ENCODE measurements around the gene REX1BD. TPM values are rescaled to one million over a fixed set of nuclear protein-coding genes. Genes with fewer than 3 reads are reported as not detected.

Gene REX1BD
- total and polyA plus RNA-seq, 2 donors (not counting 1 experiment from before 2014, with no cell fraction given) = 90.9 to 164 TPM

DNA sequence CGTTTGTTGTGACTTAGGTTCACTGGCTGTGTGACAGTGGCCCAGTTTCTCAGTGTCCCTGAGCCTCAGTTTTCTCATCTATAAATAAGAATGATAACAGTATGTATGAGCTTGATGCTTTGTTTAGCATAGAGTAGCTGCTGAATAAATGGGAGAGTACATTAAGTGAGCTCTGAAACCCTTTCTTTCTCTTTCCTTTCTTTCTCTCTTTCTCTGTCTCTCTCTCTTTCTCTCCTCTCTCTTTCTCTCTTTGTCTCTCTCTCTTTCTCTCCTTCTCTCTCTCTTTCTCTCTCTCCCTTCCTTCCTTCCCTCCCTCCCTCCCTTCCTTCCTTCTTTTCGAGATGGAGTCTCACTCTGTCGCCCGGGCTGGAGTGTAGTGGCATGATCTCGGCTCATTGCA lies 28.9 kb upstream of the REX1BD start:
- H4K20me1 ChIP-seq (ENCODE audit: control insufficient read depth, insufficient read depth, low read length, poor library complexity, severe bottlenecking) = no peaks in the 10 kb centered on the region
- peaks cover 21% of the 10 kb centered on the region for H3K79me2 ChIP-seq (ENCODE audit: control insufficient read depth, insufficient read depth, low read length)
- H3K4me1 Mint-ChIP-seq = peaks cover 21% of the 10 kb centered on the region
- no peak overlapping the region for H3K4me2 ChIP-seq (replicated peaks; ENCODE audit: low read depth, low read length, poor library complexity, severe bottlenecking)
- H3K9me3 Mint-ChIP-seq (ENCODE audit: insufficient read depth) = no peaks in the 10 kb centered on the region
- POLR2A ChIA-PET = interaction anchor here (1.5 to 4.0 kb wide), 2 partner anchors 12 to 39 kb away, joined by 3 to 44 read pairs; partner anchors contain the start of genes ELL and UBA52
- peak; percentile 8 for TF ChIP-seq CTCF (IDR thresholded peaks at IDR 0.05)
- TF ChIP-seq EZH2 (IDR thresholded peaks at IDR 0.05; ENCODE audit: borderline replicate concordance, insufficient read depth, low read depth, low read length, poor library complexity, severe bottlenecking) = no peak
- CTCF ChIA-PET = interaction anchor here (0.7 to 1.7 kb wide), 2 partner anchors 11 to 29 kb away, joined by 3 to 5 read pairs; partner anchors contain the start of genes REX1BD and UBA52
- H3K9me3 ChIP-seq (ENCODE audit: control extremely low read depth in 1 of 3, control insufficient read depth in 2 of 3, insufficient read depth in 1 of 3, low read length in 2 of 3) = no peaks in the 10 kb centered on the region
- peak overlapping the region; percentile 35 for H3K4me3 Mint-ChIP-seq
- ATAC-seq (ENCODE audit: low read depth) (no peak), DNase-seq (no peak)
- peak overlapping the region; percentile 50 for H3K27ac Mint-ChIP-seq
- H2AFZ ChIP-seq (ENCODE audit: insufficient read depth, low read depth, low read length, poor library complexity, severe bottlenecking) = no peak overlapping the region
- H3K27me3 ChIP-seq (replicated peaks in 1 of 4; ENCODE audit: control extremely low read depth in 1 of 4, control insufficient read depth in 3 of 4, insufficient read depth in 4 of 4, low read length in 3 of 4) = no peaks in the 10 kb centered on the region
- no peak overlapping the region for H3K4me3 ChIP-seq (ENCODE audit: control extremely low read depth in 1 of 5, extremely low read depth in 1 of 5, insufficient read depth in 1 of 5, low read depth in 2 of 5, low read length in 4 of 5)
- peak overlapping the region; percentile 59 to 97 for H3K27ac ChIP-seq (ENCODE audit: low read length in 2 of 2)
- no peaks in the 10 kb centered on the region for H3K27me3 Mint-ChIP-seq
- H3K4me1 ChIP-seq (ENCODE audit: control insufficient read depth in 2 of 2, insufficient read depth in 2 of 2, low read length in 2 of 2) = peaks cover 15 to 25% of the 10 kb centered on the region in 2 donors
- peaks cover 0 to 24% of the 10 kb centered on the region in 2 experiments for H3K36me3 ChIP-seq (replicated peaks in 1 of 2; ENCODE audit: control extremely low read depth in 1 of 2, control insufficient read depth in 1 of 2, extremely low read depth in 1 of 2, insufficient read depth in 2 of 2, low read length in 1 of 2)
- H3K9ac ChIP-seq (ENCODE audit: low read length) = no peak overlapping the region
- WGBS (ENCODE audit: insufficient coverage) = 73% methylated on average over 3 of the region's 5 CpGs
- intact Hi-C loops (cut with micrococcal nuclease) = no loop called here

DNA sequence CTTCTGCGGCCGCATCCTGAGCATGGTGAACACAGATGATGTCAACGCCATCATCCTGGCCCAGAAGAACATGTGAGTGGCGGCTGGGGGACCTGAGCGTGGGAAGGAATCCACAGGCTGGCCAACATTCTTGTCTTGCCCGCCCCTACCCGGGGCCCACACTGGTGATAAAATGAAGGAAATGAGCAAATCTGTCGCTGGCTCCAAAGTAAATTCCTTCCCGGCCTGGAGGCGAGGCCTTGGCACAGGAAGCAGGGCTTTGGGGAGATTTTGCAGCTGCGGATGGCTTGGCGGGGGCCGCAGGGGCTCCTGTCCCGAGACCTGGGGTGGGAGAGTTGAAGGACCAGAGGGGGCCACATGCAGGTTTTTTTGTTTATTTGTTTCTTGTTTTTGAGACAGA lies 26.5 kb upstream of the REX1BD start:
- H3K27ac ChIP-seq (ENCODE audit: low read length in 2 of 2) = no peak overlapping the region
- H3K27ac Mint-ChIP-seq = no peak overlapping the region
- ChIA-PET CTCF (no interaction called here), POLR2A (no interaction called here)
- no peak for TF ChIP-seq CTCF (IDR thresholded peaks at IDR 0.05)
- no peak for TF ChIP-seq EZH2 (IDR thresholded peaks at IDR 0.05; ENCODE audit: borderline replicate concordance, insufficient read depth, low read depth, low read length, poor library complexity, severe bottlenecking)
- peaks cover 0 to 44% of the 10 kb centered on the region in 2 experiments for H3K36me3 ChIP-seq (replicated peaks in 1 of 2; ENCODE audit: control extremely low read depth in 1 of 2, control insufficient read depth in 1 of 2, extremely low read depth in 1 of 2, insufficient read depth in 2 of 2, low read length in 1 of 2)
- H3K4me2 ChIP-seq (replicated peaks; ENCODE audit: low read depth, low read length, poor library complexity, severe bottlenecking) = no peak overlapping the region
- no peaks in the 10 kb centered on the region for H3K27me3 ChIP-seq (replicated peaks in 1 of 4; ENCODE audit: control extremely low read depth in 1 of 4, control insufficient read depth in 3 of 4, insufficient read depth in 4 of 4, low read length in 3 of 4)
- H3K4me1 Mint-ChIP-seq = peaks cover 21% of the 10 kb centered on the region
- H3K27me3 Mint-ChIP-seq = no peaks in the 10 kb centered on the region
- no peak for ATAC-seq (ENCODE audit: low read depth)
- H3K9me3 ChIP-seq (ENCODE audit: control extremely low read depth in 1 of 3, control insufficient read depth in 2 of 3, insufficient read depth in 1 of 3, low read length in 2 of 3) = no peaks in the 10 kb centered on the region
- H4K20me1 ChIP-seq (ENCODE audit: control insufficient read depth, insufficient read depth, low read length, poor library complexity, severe bottlenecking) = peaks cover 5% of the 10 kb centered on the region
- WGBS (ENCODE audit: insufficient coverage) = 98% methylated on average over 14 of the region's 14 CpGs
- H3K9me3 Mint-ChIP-seq (ENCODE audit: insufficient read depth) = no peaks in the 10 kb centered on the region
- no peak for DNase-seq
- peaks cover 15 to 21% of the 10 kb centered on the region in 2 donors for H3K4me1 ChIP-seq (ENCODE audit: control insufficient read depth in 2 of 2, insufficient read depth in 2 of 2, low read length in 2 of 2)
- intact Hi-C loops (cut with micrococcal nuclease) = no loop called here
- H3K9ac ChIP-seq (ENCODE audit: low read length) = no peak overlapping the region
- no peak overlapping the region for H2AFZ ChIP-seq (ENCODE audit: insufficient read depth, low read depth, low read length, poor library complexity, severe bottlenecking)
- H3K4me3 ChIP-seq (ENCODE audit: control extremely low read depth in 1 of 5, extremely low read depth in 1 of 5, insufficient read depth in 1 of 5, low read depth in 2 of 5, low read length in 4 of 5) = no peak overlapping the region
- peaks cover 21% of the 10 kb centered on the region for H3K79me2 ChIP-seq (ENCODE audit: control insufficient read depth, insufficient read depth, low read length)
- no peak overlapping the region for H3K4me3 Mint-ChIP-seq

All from B cell (primary cell).